22Rv1 (cell line): Measurements from ENCODE around the gene RFX7.

Experiments used
- CTCF ChIP-seq: fragments of 450-650 bp; IDR thresholded peaks from 2 replicates; pipeline ENCODE4 v1.5.1; 2017; ENCODE audit warnings: mild to moderate bottlenecking
- ZFX ChIP-seq: fragments of 450-650 bp; IDR thresholded peaks from 2 replicates; pipeline ENCODE4 v1.6.1; 2017; ENCODE audit warnings: antibody characterized with exemption, borderline replicate concordance

DNA sequence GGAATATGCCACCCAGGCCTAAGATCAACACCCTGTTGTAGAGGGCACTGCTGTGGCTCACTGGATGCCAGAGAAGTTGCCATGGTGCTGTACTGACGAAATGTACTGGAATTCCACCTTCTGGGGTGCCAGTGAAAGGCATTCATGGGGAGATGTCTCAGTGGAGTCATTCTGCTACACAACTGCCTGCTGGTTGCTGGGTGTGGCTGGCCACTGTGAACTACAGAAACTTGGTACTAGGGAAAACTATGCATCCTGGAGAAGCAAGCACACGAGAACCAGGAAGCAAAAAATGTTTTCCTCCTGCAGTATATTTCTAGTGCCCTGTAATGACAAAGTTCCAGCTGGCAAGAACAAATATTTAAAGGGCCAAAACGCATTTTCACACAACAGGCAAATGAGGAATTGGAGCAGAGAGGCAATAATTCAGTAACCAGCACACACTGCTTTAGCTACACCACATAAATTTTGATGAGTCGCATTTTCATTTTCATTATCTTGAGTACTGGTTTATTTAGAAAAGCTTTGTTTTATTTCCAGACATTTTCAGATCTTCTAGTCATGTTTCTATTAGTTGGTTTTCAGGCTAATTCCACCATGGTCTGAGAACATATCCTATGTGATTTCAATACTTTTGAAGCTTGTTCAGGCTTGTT lies 18.3 kb upstream of the RFX7 start:
- TF ChIP-seq CTCF, result no peak
- TF ChIP-seq ZFX, result no peak
